ENCODE measurements around the gene ANAPC7. TPM values are rescaled to one million over a fixed set of nuclear protein-coding genes. Genes with fewer than 3 reads are reported as not detected.
"Not testable (repeated sequence)": the region's sequence is repeated elsewhere in the genome, so short reads cannot be mapped to it uniquely, and the experiment has no call there.

ANAPC7 gene
- total RNA-seq, 2 donors from 2014 or later, result 62.0 to 133 TPM

- Mint-ChIP-seq H3K4me1 (ENCODE audit: low read depth in 2 of 2) (peaks cover 26 to 35% of the 10 kb centered on the region in 2 donors), H3K36me3 (peaks cover 19% of the 10 kb centered on the region), H3K4me3 (no peak overlapping the region), H3K27me3 (peaks cover 0 to 6% of the 10 kb centered on the region in 2 donors), H3K27ac (peak overlapping the region; percentile 58 to 76), H3K9me3 (no peaks in the 10 kb centered on the region)
- ATAC-seq (peak; percentile 48 to 67), DNase-seq (ENCODE audit: low spot score) (no peak)
Measured at GRCh38 chr12:110349514-110350151, 53.9 kb downstream of the ANAPC7 start.

- no peak for DNase-seq (ENCODE audit: low spot score)
- Mint-ChIP-seq H3K9me3 (no peaks in the 10 kb centered on the region), H3K36me3 (peaks cover 23% of the 10 kb centered on the region), H3K4me1 (ENCODE audit: low read depth in 2 of 2) (peaks cover 21 to 29% of the 10 kb centered on the region in 2 donors), H3K27me3 (peaks cover 0 to 2% of the 10 kb centered on the region in 2 donors), H3K4me3 (no peak overlapping the region), H3K27ac (peak overlapping the region; percentile 58 to 76)
- peak; percentile 26 to 37 for ATAC-seq
Measured at GRCh38 chr12:110349096-110349495, 54.4 kb downstream of the ANAPC7 start.

GRCh38 chr12:110348431-110349059 lies 55.0 kb downstream of the ANAPC7 start:
- Mint-ChIP-seq H3K27ac (no peak overlapping the region), H3K27me3 (no peaks in the 10 kb centered on the region), H3K4me1 (ENCODE audit: low read depth in 2 of 2) (peaks cover 16 to 25% of the 10 kb centered on the region in 2 donors), H3K4me3 (no peak overlapping the region), H3K9me3 (no peaks in the 10 kb centered on the region), H3K36me3 (peaks cover 28% of the 10 kb centered on the region)
- no peak for DNase-seq (ENCODE audit: low spot score)
- no peak for ATAC-seq

GRCh38 chr12:110347767-110348166 lies 55.7 kb downstream of the ANAPC7 start:
- no peak for DNase-seq (ENCODE audit: low spot score)
- Mint-ChIP-seq H3K4me1 (ENCODE audit: low read depth in 2 of 2) (peaks cover 16 to 19% of the 10 kb centered on the region in 2 donors), H3K27ac (no peak overlapping the region), H3K4me3 (no peak overlapping the region), H3K9me3 (no peaks in the 10 kb centered on the region), H3K36me3 (peaks cover 35% of the 10 kb centered on the region), H3K27me3 (no peaks in the 10 kb centered on the region)
- ATAC-seq, result no peak

DNA sequence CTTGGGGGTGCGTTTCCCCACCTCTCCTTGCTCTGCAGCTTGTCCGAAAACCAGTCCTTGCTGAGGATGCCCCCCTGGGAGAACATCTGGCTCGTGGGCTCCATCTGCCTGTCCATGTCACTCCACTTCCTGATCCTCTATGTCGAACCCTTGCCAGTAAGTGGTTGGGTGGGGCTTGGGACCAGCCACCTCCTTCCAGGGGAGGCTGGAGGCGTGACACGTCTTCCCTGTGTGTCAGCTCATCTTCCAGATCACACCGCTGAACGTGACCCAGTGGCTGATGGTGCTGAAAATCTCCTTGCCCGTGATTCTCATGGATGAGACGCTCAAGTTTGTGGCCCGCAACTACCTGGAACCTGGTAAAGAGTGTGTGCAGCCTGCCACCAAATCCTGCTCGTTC lies 57.5 kb downstream of the ANAPC7 start:
- ATAC-seq (no peak), DNase-seq (ENCODE audit: low spot score) (no peak)
- Mint-ChIP-seq H3K27ac (no peak overlapping the region), H3K36me3 (peaks cover 35% of the 10 kb centered on the region), H3K4me1 (ENCODE audit: low read depth in 2 of 2) (peaks cover 16 to 18% of the 10 kb centered on the region in 2 donors), H3K4me3 (no peak overlapping the region), H3K9me3 (no peaks in the 10 kb centered on the region), H3K27me3 (no peaks in the 10 kb centered on the region)

GRCh38 chr12:110345176-110345661 lies 58.3 kb downstream of the ANAPC7 start:
- Mint-ChIP-seq H3K27ac (no peak overlapping the region), H3K4me1 (ENCODE audit: low read depth in 2 of 2) (peaks cover 12 to 16% of the 10 kb centered on the region in 2 donors), H3K9me3 (no peaks in the 10 kb centered on the region), H3K27me3 (no peaks in the 10 kb centered on the region), H3K36me3 (peaks cover 40% of the 10 kb centered on the region), H3K4me3 (no peak overlapping the region)
- DNase-seq (ENCODE audit: low spot score) (no peak), ATAC-seq (no peak)

GRCh38 chr12:110344657-110345056 lies 58.9 kb downstream of the ANAPC7 start:
- no peaks in the 10 kb centered on the region for H3K9me3 Mint-ChIP-seq
- DNase-seq (ENCODE audit: low spot score), result no peak
- no peak overlapping the region for H3K27ac Mint-ChIP-seq
- H3K4me3 Mint-ChIP-seq, result no peak overlapping the region
- H3K4me1 Mint-ChIP-seq (ENCODE audit: low read depth in 2 of 2), result peaks cover 6 to 10% of the 10 kb centered on the region in 2 donors
- ATAC-seq, result no peak
- no peaks in the 10 kb centered on the region for H3K27me3 Mint-ChIP-seq
- peaks cover 40% of the 10 kb centered on the region for H3K36me3 Mint-ChIP-seq

DNA sequence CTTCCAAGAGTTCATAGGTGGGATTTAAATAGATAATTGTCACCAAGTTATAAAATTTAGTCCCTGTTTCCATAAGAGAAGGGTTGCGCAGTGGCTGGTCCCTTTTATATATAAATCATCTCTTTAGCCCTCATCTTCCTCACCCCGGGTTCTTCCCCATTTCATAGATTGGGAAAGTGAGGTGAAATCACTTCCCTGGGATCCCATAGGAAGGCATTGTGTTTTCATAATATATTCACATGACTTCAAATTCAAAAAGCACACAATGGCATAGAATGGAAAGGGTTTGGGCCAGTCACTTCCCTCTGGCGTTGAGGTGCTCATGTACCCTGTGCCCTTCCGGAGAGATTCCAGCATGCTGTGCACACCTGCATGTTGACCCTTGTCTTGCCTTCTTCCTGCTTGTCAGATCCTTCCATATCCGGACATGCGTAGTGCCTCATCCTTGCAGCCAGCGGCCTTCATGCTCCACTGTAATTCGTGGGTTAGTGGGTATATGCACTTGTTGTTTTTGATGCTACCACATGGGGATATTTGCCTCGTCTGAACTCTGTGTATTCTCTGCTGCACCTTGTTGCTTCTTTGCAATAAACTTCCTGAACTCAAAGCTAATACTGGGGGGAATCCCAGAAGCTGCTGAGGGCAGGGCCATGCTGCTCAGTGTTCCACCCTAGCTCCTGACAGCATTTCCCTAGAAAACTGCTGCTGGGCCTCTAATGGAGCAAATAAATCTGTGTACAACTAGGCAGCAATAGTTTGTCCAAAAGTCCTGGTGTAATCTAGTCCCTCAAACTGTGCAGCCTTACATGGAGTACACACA lies 59.6 kb downstream of the ANAPC7 start:
- Mint-ChIP-seq H3K27me3 (no peaks in the 10 kb centered on the region), H3K9me3 (no peaks in the 10 kb centered on the region), H3K4me1 (ENCODE audit: low read depth in 2 of 2) (peaks cover 0 to 4% of the 10 kb centered on the region in 2 donors), H3K4me3 (no peak overlapping the region), H3K36me3 (peaks cover 45% of the 10 kb centered on the region), H3K27ac (no peak overlapping the region)
- ATAC-seq (no peak), DNase-seq (ENCODE audit: low spot score) (no peak)

GRCh38 chr12:110343114-110343513 lies 60.4 kb downstream of the ANAPC7 start:
- Mint-ChIP-seq H3K4me1 (ENCODE audit: low read depth in 2 of 2) (peaks cover 0 to 7% of the 10 kb centered on the region in 2 donors), H3K4me3 (no peak overlapping the region), H3K36me3 (peaks cover 52% of the 10 kb centered on the region), H3K27me3 (no peaks in the 10 kb centered on the region), H3K9me3 (no peaks in the 10 kb centered on the region), H3K27ac (no peak overlapping the region)
- DNase-seq (ENCODE audit: low spot score) (no peak), ATAC-seq (no peak)

DNA sequence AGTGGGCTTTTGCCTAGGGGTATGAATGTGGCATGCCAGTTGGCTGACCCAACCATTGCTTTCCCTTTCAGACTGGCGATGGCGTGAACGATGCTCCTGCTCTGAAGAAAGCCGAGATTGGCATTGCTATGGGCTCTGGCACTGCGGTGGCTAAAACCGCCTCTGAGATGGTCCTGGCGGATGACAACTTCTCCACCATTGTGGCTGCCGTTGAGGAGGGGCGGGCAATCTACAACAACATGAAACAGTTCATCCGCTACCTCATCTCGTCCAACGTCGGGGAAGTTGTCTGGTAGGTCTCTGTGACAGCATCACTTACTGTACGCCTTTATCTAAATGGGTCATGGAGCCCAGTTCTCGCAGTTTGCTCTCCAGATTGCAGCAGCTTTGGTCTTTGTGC lies 61.4 kb downstream of the ANAPC7 start:
- ATAC-seq, result no peak
- peaks cover 0 to 7% of the 10 kb centered on the region in 2 donors for H3K4me1 Mint-ChIP-seq (ENCODE audit: low read depth in 2 of 2)

GRCh38 chr12:110340706-110341105 lies 62.8 kb downstream of the ANAPC7 start:
- H3K9me3 Mint-ChIP-seq, result no peaks in the 10 kb centered on the region
- H3K4me1 Mint-ChIP-seq (ENCODE audit: low read depth in 2 of 2), result peaks cover 0 to 9% of the 10 kb centered on the region in 2 donors
- H3K27ac Mint-ChIP-seq, result peak overlapping the region in 1 of 2 donors; percentile 61
- ATAC-seq (no peak), DNase-seq (ENCODE audit: low spot score) (no peak)
- H3K36me3 Mint-ChIP-seq, result peaks cover 44% of the 10 kb centered on the region
- no peaks in the 10 kb centered on the region for H3K27me3 Mint-ChIP-seq
- H3K4me3 Mint-ChIP-seq, result no peak overlapping the region

More for the DNA sequence above, 61.4 kb downstream of the ANAPC7 start:
- H3K27ac Mint-ChIP-seq, result no peak overlapping the region
- H3K36me3 Mint-ChIP-seq, result peaks cover 52% of the 10 kb centered on the region
- no peaks in the 10 kb centered on the region for H3K27me3 Mint-ChIP-seq
- DNase-seq (ENCODE audit: low spot score), result no peak
- no peak overlapping the region for H3K4me3 Mint-ChIP-seq
- H3K9me3 Mint-ChIP-seq, result no peaks in the 10 kb centered on the region

DNA sequence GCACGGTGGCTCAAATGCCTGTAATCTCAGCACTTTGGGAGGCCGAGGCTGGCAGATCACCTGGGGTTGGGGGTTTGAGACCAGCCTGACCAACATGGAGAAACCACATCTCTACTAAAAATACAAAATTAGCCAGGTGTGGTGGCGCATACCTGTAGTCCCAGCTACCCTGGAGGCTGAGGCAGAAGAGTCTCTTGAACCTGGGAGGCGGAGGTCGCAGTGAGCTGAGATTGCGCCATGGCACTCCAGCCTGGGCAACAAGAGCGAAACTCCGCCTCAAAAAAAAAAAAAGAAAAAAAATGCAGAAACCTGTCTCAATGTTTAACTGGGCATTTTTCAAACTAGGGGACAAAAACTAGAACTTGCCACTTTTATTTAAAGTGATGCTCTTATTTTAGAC lies 63.2 kb downstream of the ANAPC7 start:
- H3K9me3 Mint-ChIP-seq; ATAC-seq; H3K4me1 Mint-ChIP-seq (ENCODE audit: low read depth in 2 of 2); DNase-seq (ENCODE audit: low spot score); H3K4me3 Mint-ChIP-seq; H3K27me3 Mint-ChIP-seq: not testable (repeated sequence)
- peaks cover 44% of the 10 kb centered on the region for H3K36me3 Mint-ChIP-seq
- H3K27ac Mint-ChIP-seq, result peak overlapping the region in 1 of 2 donors; percentile 61

DNA sequence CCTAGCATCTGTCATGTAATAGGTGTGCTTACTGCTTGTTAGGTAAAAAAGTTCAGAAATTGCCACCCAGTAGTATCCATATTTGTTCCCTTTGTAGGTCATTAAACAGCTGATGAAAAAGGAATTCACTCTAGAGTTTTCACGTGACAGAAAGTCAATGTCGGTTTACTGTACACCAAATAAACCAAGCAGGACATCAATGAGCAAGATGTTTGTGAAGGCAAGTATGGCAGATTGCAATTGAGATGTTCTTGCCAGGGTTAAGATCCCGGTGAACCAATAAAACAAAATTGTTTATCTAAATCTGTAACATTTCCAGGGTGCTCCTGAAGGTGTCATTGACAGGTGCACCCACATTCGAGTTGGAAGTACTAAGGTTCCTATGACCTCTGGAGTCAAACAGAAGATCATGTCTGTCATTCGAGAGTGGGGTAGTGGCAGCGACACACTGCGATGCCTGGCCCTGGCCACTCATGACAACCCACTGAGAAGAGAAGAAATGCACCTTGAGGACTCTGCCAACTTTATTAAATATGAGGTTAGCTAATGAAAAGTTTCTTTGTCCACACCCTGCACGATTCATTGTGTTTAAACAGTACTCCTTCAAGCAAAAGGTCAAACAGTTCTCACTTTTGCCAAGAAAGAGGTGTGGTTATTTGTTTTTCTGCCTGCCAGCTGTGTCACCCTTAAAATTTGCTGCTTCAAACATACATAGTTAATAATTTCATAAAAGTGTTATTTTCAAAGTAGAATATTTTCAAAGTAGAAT lies 64.1 kb downstream of the ANAPC7 start:
- peaks cover 0 to 7% of the 10 kb centered on the region in 2 donors for H3K4me1 Mint-ChIP-seq (ENCODE audit: low read depth in 2 of 2)
- no peak for DNase-seq (ENCODE audit: low spot score)

More for the DNA sequence above, 64.1 kb downstream of the ANAPC7 start:
- no peak for ATAC-seq
- Mint-ChIP-seq H3K4me3 (no peak overlapping the region), H3K27me3 (no peaks in the 10 kb centered on the region), H3K36me3 (peaks cover 39% of the 10 kb centered on the region), H3K27ac (peak overlapping the region in 1 of 2 donors; percentile 1), H3K9me3 (no peaks in the 10 kb centered on the region)
